ENCODE data around the gene CRELD1.

GRCh38 chr3:9933561-9934234 lies at the start of gene CRELD1:
- TF ChIP-seq CTCF (IDR thresholded peaks at IDR 0.05; ENCODE audit: low read depth, low read length) (no peak), EZH2phosphoT487 (IDR thresholded peaks at IDR 0.05; ENCODE audit: low read depth) (no peak)

Measured in OCI-LY3 (cell line).